Epithelial cell of prostate (primary cell): ENCODE results near the gene SRA1.

Source experiments
- DNase-seq: peaks from one replicate; pipeline ENCODE4 v3.0.0-alpha.2; 2011; ENCODE audit warnings: low read depth, low spot score
- H3K27ac ChIP-seq: fragments of 450-650 bp; 2 replicates; pipeline ENCODE4 v1.5.1; 2017; ENCODE audit warnings: mild to moderate bottlenecking

The SRA1 gene

GRCh38 chr5:140571105-140571504 lies 13.8 kb upstream of the SRA1 start:
- no peak for DNase-seq
- H3K27ac ChIP-seq, result no peak overlapping the region

DNA sequence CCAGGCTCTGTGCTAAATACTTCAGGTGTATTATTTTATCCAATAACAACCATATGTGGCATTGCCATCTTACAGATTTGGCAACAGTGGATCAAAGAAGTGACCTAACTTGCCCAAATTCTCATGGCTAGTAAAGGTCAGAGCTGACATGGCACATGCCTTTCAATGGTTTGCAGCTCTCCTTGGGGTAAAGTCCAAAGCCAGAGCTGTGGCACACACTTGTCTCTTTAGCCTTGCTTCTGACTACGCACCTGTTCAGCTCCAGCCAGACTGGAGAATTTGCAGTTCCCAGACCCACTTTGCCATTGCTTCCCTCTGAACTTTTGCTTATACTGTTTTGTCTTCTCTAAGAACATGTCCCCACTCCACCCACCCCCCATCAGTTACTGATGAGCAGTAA lies 13.2 kb upstream of the SRA1 start:
- no peak for DNase-seq
- H3K27ac ChIP-seq, result no peak overlapping the region

DNA sequence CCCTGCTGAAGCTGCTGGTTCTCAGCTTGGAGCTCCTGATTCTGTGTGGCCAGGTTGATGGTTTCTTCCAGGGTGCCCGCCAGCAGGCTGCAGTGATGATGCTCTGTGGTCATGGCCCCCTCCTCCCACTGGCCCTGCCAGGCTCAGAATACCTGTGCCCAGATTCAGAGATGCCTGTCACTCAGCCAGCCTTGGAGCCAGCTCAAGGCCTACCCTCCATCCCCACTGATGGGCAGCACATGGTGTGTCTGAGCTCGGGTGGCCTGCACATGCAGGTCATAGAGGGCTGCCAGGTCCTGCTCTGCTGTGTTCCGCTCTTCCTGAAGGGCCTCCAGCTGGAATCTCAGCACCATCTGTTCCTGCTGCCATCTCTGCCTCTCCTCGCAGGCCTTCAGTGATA lies 12.8 kb upstream of the SRA1 start:
- H3K27ac ChIP-seq, result no peak overlapping the region

GRCh38 chr5:140569197-140569596 lies 11.9 kb upstream of the SRA1 start:
- H3K27ac ChIP-seq, result no peak overlapping the region
- no peak for DNase-seq

More for the DNA sequence above, 12.8 kb upstream of the SRA1 start:
- DNase-seq, result no peak

DNA sequence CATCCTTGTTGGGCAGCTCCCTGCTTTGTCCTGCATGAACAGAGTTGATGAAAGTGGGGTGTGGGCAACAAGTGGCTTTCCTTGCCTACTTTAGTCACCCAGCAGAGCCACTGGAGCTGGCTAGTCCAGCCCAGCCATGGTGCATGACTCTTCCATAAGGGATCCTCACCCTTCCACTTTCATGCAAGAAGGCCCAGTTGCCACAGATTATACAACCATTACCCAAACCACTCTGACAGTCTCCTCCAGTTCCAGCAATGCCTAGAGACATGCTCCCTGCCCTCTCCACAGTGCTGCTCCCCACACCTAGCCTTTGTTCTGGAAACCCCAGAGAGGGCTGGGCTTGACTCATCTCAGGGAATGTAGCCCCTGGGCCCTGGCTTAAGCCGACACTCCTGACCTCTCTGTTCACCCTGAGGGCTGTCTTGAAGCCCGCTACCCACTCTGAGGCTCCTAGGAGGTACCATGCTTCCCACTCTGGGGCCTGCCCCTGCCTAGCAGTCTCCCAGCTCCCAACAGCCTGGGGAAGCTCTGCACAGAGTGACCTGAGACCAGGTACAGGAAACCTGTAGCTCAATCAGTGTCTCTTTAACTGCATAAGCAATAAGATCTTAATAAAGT lies 11.3 kb upstream of the SRA1 start:
- no peak overlapping the region for H3K27ac ChIP-seq
- DNase-seq, result no peak

- no peak for DNase-seq
- H3K27ac ChIP-seq, result no peak overlapping the region
Measured at GRCh38 chr5:140567871-140568270, 10.6 kb upstream of the SRA1 start.

- DNase-seq, result no peak
- no peak overlapping the region for H3K27ac ChIP-seq
Measured at GRCh38 chr5:140567136-140567818, 10.0 kb upstream of the SRA1 start.

GRCh38 chr5:140566665-140567064 lies 9.4 kb upstream of the SRA1 start:
- DNase-seq, result no peak
- H3K27ac ChIP-seq, result no peak overlapping the region

DNA sequence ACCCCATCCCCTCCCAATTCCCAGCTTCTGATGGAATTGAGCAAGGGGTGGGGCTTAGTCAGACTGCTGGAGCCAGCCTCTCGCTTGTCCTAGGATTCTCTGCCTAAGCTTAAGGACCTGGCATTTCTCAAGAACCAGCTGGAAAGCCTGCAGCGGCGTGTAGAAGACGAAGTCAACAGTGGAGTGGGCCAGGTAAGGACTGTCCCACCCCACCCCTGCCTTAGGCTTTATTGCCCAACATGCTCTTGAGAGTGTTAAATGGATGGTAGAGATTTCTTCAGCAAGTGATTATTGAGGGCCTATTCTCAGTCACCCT lies 8.5 kb upstream of the SRA1 start:
- H3K27ac ChIP-seq, result peak overlapping the region; percentile 77
- no peak for DNase-seq

DNA sequence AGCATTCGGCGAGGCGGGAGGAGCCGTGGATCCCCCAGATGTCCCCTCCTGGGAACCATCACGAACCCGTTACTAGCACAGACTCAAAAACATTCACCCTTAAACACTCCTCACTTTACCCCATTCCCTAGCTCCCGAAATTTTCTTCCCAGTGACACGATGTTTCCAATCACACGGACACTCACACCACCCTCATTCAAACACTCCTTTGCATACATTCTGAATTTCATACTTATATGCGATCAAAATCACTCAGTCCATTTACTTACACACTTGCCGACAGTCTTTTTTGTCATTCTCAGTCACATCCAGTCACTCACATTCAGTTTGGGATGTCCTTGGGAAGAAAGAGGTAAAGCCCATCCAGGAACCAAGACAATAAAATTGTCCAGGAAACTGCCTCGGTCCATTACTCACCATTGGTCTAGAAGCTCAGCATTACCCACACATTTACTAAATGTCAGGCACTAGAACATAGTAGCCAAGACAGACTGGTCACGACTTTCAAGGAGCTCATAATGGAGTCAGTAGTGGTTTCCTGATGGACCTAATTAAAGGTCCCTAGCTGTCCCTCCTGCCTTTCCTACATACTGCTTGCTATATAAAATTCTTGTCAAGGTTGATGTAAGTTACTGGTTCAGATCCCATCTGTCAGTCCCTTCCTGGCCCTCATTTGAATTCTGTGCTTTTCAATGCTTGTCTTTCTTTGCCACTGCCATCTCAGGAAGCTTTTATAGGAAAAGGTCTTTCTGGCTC lies 7.9 kb upstream of the SRA1 start:
- DNase-seq, result no peak

DNA sequence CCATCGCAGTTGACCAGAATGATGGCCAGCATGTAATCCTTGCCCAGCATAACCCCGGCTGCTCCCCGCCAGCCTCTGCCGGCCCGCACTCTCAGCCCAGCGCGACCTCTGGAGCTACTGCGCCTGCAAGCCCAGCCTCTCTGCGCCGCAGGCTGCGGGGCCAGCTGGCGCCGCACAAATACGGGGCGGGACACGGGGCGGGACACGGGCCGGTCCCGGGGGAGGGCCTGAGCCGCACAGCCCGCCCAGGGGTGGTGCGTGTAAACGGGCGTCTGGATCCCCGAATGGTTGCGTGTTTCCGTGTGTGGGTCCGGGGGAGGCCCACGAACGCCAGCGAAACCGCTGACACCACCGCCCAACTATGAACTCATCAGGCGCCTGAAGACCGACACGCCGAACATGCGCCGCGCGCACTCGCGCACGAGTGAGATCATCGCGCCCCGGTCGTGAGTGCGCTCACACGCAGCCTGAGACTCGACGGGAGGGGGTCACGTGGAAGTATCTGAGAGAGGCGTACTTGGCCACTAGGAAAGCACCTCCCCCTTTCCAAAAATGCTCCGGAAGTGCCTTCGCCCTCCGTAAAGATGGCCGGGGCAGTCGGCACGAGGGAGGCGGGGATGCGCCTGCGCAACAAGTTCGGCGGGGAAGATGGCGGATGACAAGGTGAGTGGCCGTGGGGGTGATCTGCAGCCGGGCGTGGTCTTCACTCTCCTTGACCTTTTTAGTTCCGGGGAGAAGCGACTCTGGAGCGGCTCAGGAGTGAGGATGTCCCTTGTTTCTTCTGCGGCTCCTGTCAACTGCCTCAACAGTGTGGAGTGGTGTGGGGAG lies 7.1 kb upstream of the SRA1 start, which contains the start of the genes APBB3 and SLC35A4:
Gene APBB3 (minus strand): TSS at position 403 of the 828 bp plus-strand sequence. CDS start 353 bp downstream, at position 50.
Gene SLC35A4 (plus strand): TSS at position 633 of the 828 bp plus-strand sequence. CDS start 2,342 bp downstream, outside the sequence.
- peak; percentile 91 for DNase-seq
- H3K27ac ChIP-seq, result peak within 1 kb of the TSS; percentile 77

More for the DNA sequence above, 7.9 kb upstream of the SRA1 start:
- peak overlapping the region; percentile 77 for H3K27ac ChIP-seq

DNA sequence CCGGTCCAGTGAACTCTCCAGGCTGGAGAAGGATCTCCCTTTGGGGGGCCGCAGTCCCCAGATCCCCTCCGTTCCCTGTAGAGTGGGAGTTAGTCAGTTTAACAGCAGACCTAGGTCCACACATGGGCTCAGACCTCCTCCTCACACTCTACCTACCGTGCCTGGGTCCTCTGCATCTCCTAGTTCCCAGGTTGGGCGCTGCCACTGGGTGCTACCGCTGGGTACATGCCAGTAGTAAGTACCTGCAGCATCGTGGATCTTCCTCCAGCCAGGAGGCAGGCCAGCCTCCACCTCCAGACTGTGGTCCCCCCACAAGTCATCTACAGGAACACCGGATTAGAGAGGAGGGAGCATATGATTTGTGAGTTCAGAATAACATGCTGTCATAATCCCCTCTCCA lies 6.3 kb upstream of the SRA1 start:
- peak overlapping the region; percentile 77 for H3K27ac ChIP-seq
- DNase-seq, result no peak

DNA sequence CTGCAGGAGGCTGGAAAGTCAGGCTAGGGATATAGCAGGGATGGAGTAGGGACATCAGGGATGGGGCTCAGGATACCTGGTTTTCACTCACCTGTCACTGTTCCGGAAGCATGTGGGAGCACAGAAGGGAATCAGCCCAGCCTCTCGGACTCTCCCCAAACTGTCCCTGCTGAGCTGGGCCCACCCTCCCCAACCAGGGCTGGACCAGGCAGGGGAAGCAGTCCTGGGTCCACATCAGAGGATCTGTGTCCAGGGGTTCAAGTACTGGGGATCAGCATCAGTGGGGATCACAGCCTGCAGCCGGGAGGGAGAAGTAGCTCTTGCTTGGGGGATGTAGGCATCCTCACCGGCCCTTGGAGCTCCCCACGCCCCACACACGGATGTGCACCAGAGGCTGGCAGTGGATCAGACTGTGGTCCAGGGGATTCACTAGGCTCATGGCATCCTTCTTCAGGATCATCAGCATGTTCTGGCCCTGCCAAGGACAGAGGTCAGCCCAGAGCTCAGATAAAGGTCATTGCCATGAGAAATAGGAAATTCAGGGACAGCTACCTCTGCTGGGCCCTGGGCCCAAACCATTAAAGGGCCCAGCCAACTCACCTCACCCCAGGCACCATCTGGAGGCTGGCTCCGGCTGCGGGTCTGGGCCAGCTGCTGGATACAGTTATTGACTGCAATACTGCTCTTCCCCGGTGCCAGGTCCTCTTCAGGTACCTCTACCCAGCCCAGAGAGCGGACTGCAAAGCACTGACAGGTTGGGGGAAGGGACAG lies 4.7 kb upstream of the SRA1 start:
- no peak overlapping the region for H3K27ac ChIP-seq
- DNase-seq, result no peak

GRCh38 chr5:140560227-140560626 lies 3.0 kb upstream of the SRA1 start:
- no peak for DNase-seq
- no peak overlapping the region for H3K27ac ChIP-seq

GRCh38 chr5:140558542-140558941 lies 1.3 kb upstream of the SRA1 start:
- no peak overlapping the region for H3K27ac ChIP-seq
- DNase-seq, result no peak

GRCh38 chr5:140557965-140558364 lies 692 bp upstream of the SRA1 start:
- no peak for DNase-seq
- peak overlapping the region; percentile 73 for H3K27ac ChIP-seq

DNA sequence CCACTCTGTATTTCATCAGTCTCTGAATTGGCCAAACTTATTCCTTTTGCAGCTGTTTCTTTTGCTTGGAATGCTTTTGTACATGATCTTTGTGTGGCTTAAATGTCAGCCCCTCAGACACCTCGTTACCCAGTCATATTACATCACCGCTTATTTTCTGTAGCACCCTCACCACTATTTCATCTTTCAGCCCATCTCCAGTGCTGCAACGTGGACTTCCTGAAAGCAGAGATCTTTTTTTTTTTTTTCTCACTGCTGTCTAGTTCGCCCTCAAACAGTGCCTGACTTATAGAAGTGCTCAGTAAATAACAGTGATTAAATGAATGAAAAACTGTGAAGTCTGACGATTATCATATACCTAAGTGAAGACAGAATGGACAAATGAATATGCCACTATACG lies 835 bp downstream of the SRA1 start:
- no peak for DNase-seq
- peak overlapping the region; percentile 73 for H3K27ac ChIP-seq

GRCh38 chr5:140555747-140556312 lies 1.4 kb downstream of the SRA1 start:
- no peak for DNase-seq
- H3K27ac ChIP-seq, result peak overlapping the region; percentile 73

DNA sequence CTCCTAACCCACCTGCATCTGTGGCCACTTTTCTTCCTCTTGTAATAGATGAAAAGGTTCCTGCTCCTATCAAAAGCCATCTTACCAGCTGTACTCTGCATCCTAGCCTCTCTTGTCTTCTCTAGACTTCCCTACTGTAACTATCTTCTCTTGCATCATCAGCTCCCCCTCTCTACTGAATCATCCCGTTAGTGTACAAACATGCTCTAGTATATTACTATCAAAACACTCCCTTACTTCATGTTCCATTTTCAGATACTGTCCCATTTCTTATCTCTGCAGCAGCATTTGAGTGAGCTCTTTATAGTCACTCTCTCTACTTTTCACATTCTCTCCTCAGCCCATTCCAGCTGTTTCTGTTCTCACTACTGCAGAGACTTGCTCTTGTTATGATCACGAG lies 2.8 kb downstream of the SRA1 start:
- H3K27ac ChIP-seq, result peak overlapping the region; percentile 73
- DNase-seq, result no peak
